H9 (cell line): Measurements from ENCODE around the gene OR6J1. TPM values are rescaled to one million over a fixed set of nuclear protein-coding genes. Genes with fewer than 3 reads are reported as not detected.
A peak's percentile ranks its signal among the peaks of the same experiment; 100 is the strongest.
"Not testable (repeated sequence)": the region's sequence is repeated elsewhere in the genome, so short reads cannot be mapped to it uniquely, and the experiment has no call there.

ENCODE experiments used
- DNase-seq: peaks from one replicate; pipeline ENCODE4 v3.0.0-alpha.2; 2017
- H2AFZ ChIP-seq: one replicate; pipeline ENCODE4 v1.6.1; 2013; ENCODE audit warnings: mild to moderate bottlenecking, low read length, control low read depth, moderate library complexity
- H2AK5ac ChIP-seq: 2 replicates; pipeline ENCODE4 v1.6.1; 2013; ENCODE audit warnings: low read length, control low read depth, mixed read lengths; ENCODE audit not compliant: insufficient read length
- H2BK120ac ChIP-seq: one replicate; pipeline ENCODE4 v1.6.1; 2013; ENCODE audit warnings: low read depth, mild to moderate bottlenecking, low read length, control low read depth, inconsistent platforms; ENCODE audit not compliant: poor library complexity, severe bottlenecking
- H2BK12ac ChIP-seq: 2 replicates; pipeline ENCODE4 v1.6.1; 2013; ENCODE audit warnings: low read length, control low read depth, mixed read lengths, low read depth; ENCODE audit not compliant: insufficient read length
- H2BK15ac ChIP-seq: 2 replicates; pipeline ENCODE4 v1.6.1; 2013; ENCODE audit warnings: low read depth, low read length, control low read depth
- H2BK20ac ChIP-seq: one replicate; pipeline ENCODE4 v1.6.1; 2013; ENCODE audit warnings: low read depth, mild to moderate bottlenecking, low read length, control low read depth, inconsistent platforms; ENCODE audit not compliant: poor library complexity, severe bottlenecking
- H2BK5ac ChIP-seq: 2 replicates; pipeline ENCODE4 v1.6.1; 2013; ENCODE audit warnings: low read length, control low read depth, mixed read lengths; ENCODE audit not compliant: insufficient read length
- H3K14ac ChIP-seq: 2 replicates; pipeline ENCODE4 v1.6.1; 2013; ENCODE audit warnings: low read length, control low read depth; ENCODE audit not compliant: insufficient read depth
- H3K18ac ChIP-seq: 2 replicates; pipeline ENCODE4 v1.6.1; 2013; ENCODE audit warnings: low read depth, mild to moderate bottlenecking, mixed read lengths, low read length, control low read depth; ENCODE audit not compliant: insufficient read length
- H3K23ac ChIP-seq: 2 replicates; pipeline ENCODE4 v1.6.1; 2013; ENCODE audit warnings: low read length, control low read depth, mixed read lengths, low read depth; ENCODE audit not compliant: insufficient read length
- H3K23me2 ChIP-seq: 2 replicates; pipeline ENCODE4 v1.6.1; 2013; ENCODE audit warnings: low read depth, mild to moderate bottlenecking, mixed read lengths, low read length, control low read depth; ENCODE audit not compliant: insufficient read length, poor library complexity, severe bottlenecking
- H3K27ac ChIP-seq: 2 replicates; pipeline ENCODE4 v1.5.1; 2013; ENCODE audit warnings: low read length, control low read depth, mixed read lengths, low read depth; ENCODE audit not compliant: insufficient read length
- H3K27me3 ChIP-seq: 2 replicates; pipeline ENCODE4 v1.6.1; 2013; ENCODE audit warnings: low read length, control low read depth, inconsistent platforms; ENCODE audit not compliant: insufficient read depth
- H3K4ac ChIP-seq: 2 replicates; pipeline ENCODE4 v1.6.1; 2013; ENCODE audit warnings: low read depth, mild to moderate bottlenecking, control low read depth, inconsistent platforms, low read length, moderate library complexity
- H3K4me1 ChIP-seq: 2 replicates; pipeline ENCODE4 v1.6.1; 2013; ENCODE audit warnings: low read length, control low read depth, inconsistent platforms; ENCODE audit not compliant: insufficient read depth
- H3K4me2 ChIP-seq: 2 replicates; pipeline ENCODE4 v1.6.1; 2013; ENCODE audit warnings: low read length, control low read depth, mixed read lengths; ENCODE audit not compliant: insufficient read length, insufficient read depth
- H3K56ac ChIP-seq: 2 replicates; pipeline ENCODE4 v1.6.1; 2013; ENCODE audit warnings: low read depth, mild to moderate bottlenecking, mixed read lengths, low read length, control low read depth; ENCODE audit not compliant: insufficient read length
- H3K79me1 ChIP-seq: 2 replicates; pipeline ENCODE4 v1.6.1; 2013; ENCODE audit warnings: low read depth, mild to moderate bottlenecking, moderate library complexity, low read length, control low read depth, inconsistent platforms; ENCODE audit not compliant: insufficient read depth, poor library complexity, severe bottlenecking
- H3K79me2 ChIP-seq: 2 replicates; pipeline ENCODE4 v1.6.1; 2013; ENCODE audit warnings: low read length, control low read depth, inconsistent platforms; ENCODE audit not compliant: insufficient read depth
- H3K9ac ChIP-seq: 2 replicates; pipeline ENCODE4 v1.6.1; 2013; ENCODE audit warnings: low read length, control low read depth, mixed read lengths; ENCODE audit not compliant: insufficient read length; ENCODE audit errors: extremely low read depth
- H3K9me3 ChIP-seq: one replicate; pipeline ENCODE4 v1.6.1; 2013; ENCODE audit warnings: low read depth, low read length, inconsistent platforms; ENCODE audit not compliant: control insufficient read depth
- H3T11ph ChIP-seq: one replicate; pipeline ENCODE4 v1.6.1; 2013; ENCODE audit warnings: mild to moderate bottlenecking, low read length, control low read depth, inconsistent platforms
- H4K20me1 ChIP-seq: one replicate; pipeline ENCODE4 v1.6.1; 2013; ENCODE audit not compliant: control insufficient read depth, insufficient read length, insufficient read depth
- H4K5ac ChIP-seq: 2 replicates; pipeline ENCODE4 v1.6.1; 2013; ENCODE audit warnings: low read depth, mild to moderate bottlenecking, mixed read lengths, low read length, control low read depth; ENCODE audit not compliant: insufficient read length
- H4K8ac ChIP-seq: replicated peaks from 2 replicates; pipeline ENCODE4 v1.6.1; 2013; ENCODE audit warnings: low read length, control low read depth, mixed read lengths, low read depth; ENCODE audit not compliant: insufficient read length
- H4K91ac ChIP-seq: 2 replicates; pipeline ENCODE4 v1.6.1; 2013; ENCODE audit warnings: low read depth, mild to moderate bottlenecking, moderate library complexity, mixed read lengths, low read length, control low read depth; ENCODE audit not compliant: insufficient read length
- H3K27ac Mint-ChIP-seq, 3 experiments: 2 replicates in 2 of 3; 3 replicates in 1 of 3; pipeline ENCODE4 v1.8.0; 2020 to 2021; ENCODE audit warnings: mixed read lengths in 3 of 3, mild to moderate bottlenecking in 1 of 3, moderate library complexity in 1 of 3
- H3K27me3 Mint-ChIP-seq: 2 replicates; pipeline ENCODE4 v1.8.0; 2021; ENCODE audit warnings: low read depth, mild to moderate bottlenecking, moderate library complexity, mixed read lengths
- H3K36me3 Mint-ChIP-seq, 3 experiments: 2 replicates in 2 of 3; 3 replicates in 1 of 3; pipeline ENCODE4 v1.8.0; 2020 to 2021; ENCODE audit warnings: low read depth in 3 of 3, mixed read lengths in 3 of 3; ENCODE audit not compliant: insufficient read depth in 1 of 3
- H3K4me1 Mint-ChIP-seq, 2 experiments: 2 replicates each; pipeline ENCODE4 v1.8.0; 2020; ENCODE audit warnings: mixed read lengths in 2 of 2
- H3K4me3 Mint-ChIP-seq, 2 experiments: 2 replicates in 1 of 2; 3 replicates in 1 of 2; pipeline ENCODE4 v1.8.0; 2020 to 2021; ENCODE audit warnings: mild to moderate bottlenecking in 2 of 2, mixed read lengths in 2 of 2, moderate library complexity in 1 of 2
- H3K9me3 Mint-ChIP-seq, 2 experiments: 2 replicates in 1 of 2; 3 replicates in 1 of 2; pipeline ENCODE4 v1.8.0; 2020; ENCODE audit warnings: mild to moderate bottlenecking in 2 of 2, mixed read lengths in 2 of 2, moderate library complexity in 1 of 2
- WGBS: extraction: QIAGEN DNeasy Blood & Tissue Kit; methylation state at CpG from one replicate; pipeline ENCODE4 v1.1.7; 2013; ENCODE audit warnings: missing lambda C conversion rate, low lambda C conversion rate, mixed read lengths; ENCODE audit not compliant: insufficient read length; ENCODE audit errors: extremely low coverage; 5-methylcytosine and 5-hydroxymethylcytosine counted together
- total RNA-seq: library from RNA; stranded (reverse); gene quantifications from 2 replicates; pipeline ENCODE4 v1.2.1, GENCODE V29; 2021

OR6J1 gene
- total RNA-seq, 1 experiment from 2014 or later, result not detected

DNA sequence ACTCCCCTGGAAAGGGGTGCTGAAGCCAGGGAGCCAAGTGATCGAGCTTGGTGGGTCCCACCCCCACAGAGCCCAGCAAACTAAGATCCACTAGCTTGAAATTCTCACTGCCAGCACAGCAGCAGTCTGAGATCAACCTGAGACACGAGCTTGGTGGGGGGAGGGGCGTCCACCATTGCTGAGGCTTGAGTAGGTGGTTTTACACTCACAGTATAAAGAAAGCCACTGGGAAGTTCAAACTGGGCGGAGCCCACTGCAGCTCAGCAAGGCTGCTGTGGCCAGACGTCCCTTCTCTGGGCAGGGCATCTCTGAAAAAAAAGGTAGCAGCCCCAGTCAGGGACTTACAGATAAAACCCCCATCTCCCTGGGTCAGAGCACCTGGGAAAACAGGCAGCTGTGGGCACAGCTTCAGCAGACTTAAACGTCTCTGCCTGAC lies 42.0 kb upstream of the OR6J1 start:
- H4K20me1 ChIP-seq, H3T11ph ChIP-seq, H3K23ac ChIP-seq, H2BK15ac ChIP-seq, H3K79me2 ChIP-seq, H4K8ac ChIP-seq, H4K5ac ChIP-seq, H3K9ac ChIP-seq, H2AFZ ChIP-seq, H3K27me3 ChIP-seq, H2AK5ac ChIP-seq, H3K18ac ChIP-seq, H3K23me2 ChIP-seq, H3K4me2 ChIP-seq, H3K14ac ChIP-seq, H3K56ac ChIP-seq, H3K9me3 ChIP-seq, H2BK12ac ChIP-seq, H3K36me3 Mint-ChIP-seq, H3K27ac ChIP-seq, H3K4me1 ChIP-seq, H2BK5ac ChIP-seq, H3K4ac ChIP-seq, H2BK120ac ChIP-seq, H2BK20ac ChIP-seq, H4K91ac ChIP-seq, H3K79me1 ChIP-seq: not testable (repeated sequence)
- peaks cover 26% of the 10 kb centered on the region for H3K27me3 Mint-ChIP-seq
- peak overlapping the region in 1 of 2 experiments; percentile 14; a peak in 2 of 5 replicates for H3K4me3 Mint-ChIP-seq
- WGBS, result no CpG with 5 or more reads among the region's 6 CpGs
- peaks cover 11 to 13% of the 10 kb centered on the region in 2 experiments for H3K4me1 Mint-ChIP-seq
- DNase-seq, result peak; percentile 49
- H3K9me3 Mint-ChIP-seq, result peaks cover 3 to 16% of the 10 kb centered on the region in 2 experiments
- H3K27ac Mint-ChIP-seq, result peak overlapping the region in 1 of 3 experiments; percentile 60; a peak in 2 of 7 replicates
